ENCODE data around the gene PIGN.

GRCh38 chr18:62172298-62172697, 14.6 kb downstream of the PIGN start:
- TF ChIP-seq POLR2AphosphoS5 (IDR thresholded peaks at IDR 0.05) (no peak), POLR2A (IDR thresholded peaks at IDR 0.05; ENCODE audit: low read depth) (no peak), CTCF (IDR thresholded peaks at IDR 0.05) (no peak)

Measured in esophagus muscularis mucosa (tissue), 3 donors.